Embryonic facial prominence (tissue), 1 donor: ENCODE data around the gene ARHGEF11.

ENCODE experiments used
- DNase-seq: peaks from one replicate; pipeline ENCODE4 v3.0.0-alpha.2; 2016; ENCODE audit errors: extremely low spot score

Gene ARHGEF11

DNA sequence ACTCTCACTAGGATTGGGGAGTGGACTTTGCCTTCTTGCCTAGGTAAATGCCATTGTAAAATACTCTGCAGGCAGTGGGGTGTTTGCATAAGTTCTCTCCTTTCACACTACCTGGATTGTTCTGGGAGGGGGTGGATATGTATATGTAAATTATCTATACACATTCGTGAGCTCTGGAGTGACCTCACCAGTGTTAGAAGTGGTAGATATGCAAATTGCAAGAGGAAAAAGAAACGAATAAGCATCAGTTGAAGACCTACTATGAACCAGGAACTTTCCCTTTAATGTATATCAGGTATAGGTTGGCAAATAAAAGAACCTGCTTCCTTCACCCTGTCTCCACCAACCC lies 1.5 kb upstream of the ARHGEF11 start:
- DNase-seq, result no peak

DNA sequence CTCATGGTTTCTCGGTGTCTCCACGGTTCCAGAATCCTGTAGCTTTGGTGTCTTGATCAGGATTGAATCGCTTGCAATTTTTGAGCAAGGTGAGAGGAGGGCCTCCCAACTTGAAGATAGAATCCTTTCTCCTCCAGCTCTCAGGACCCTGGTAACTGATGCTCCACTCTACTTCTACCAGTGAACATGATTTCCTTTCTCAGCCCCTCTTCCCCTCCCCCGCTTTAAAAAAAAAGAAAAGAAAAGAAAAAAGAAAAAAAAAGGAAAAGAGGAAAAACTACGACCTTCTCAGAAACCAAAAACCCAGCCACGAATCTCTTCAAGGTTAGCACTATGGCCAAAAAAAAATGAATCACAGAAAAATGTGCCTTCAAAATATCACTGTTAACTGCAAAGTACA lies 1.2 kb downstream of the ARHGEF11 start:
- no peak for DNase-seq

GRCh38 chr1:157043685-157044084 lies 1.9 kb downstream of the ARHGEF11 start:
- DNase-seq, result no peak

DNA sequence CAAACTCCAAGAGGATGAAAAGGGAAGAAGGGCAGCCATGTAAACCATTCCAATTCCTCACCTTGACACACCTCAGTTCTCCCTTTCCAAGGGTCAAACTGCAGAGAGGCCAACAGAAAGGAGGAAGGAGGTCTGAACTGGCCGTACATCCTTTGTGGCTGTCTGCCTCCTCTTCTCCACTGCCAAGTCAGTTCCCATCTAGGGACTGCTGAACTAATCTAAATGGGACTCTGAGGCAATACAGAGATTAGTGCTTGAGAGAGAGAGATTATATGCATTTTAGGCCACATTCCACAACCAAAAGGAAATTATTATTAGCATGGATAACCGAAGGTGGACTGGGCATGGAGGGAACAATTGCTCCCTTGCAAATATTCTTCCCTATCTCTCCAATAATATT lies 2.7 kb downstream of the ARHGEF11 start:
- no peak for DNase-seq

DNA sequence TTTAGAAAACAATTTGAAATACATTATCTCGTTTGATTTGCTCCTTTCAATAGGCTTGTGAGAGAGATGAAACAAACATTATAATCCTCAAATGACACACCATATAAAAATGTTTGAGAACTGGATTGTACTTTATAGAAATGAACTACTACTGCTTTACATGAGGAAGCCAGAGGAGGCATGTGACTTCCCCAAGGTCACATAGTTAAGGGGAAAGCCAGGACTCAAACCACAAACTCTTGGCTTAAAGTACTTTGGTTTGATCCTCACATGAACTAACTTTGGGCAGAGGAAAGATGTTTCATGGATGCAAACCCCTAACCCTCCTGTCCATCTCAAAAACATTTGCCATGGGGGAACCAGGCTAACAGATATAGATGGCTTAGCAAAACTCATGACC lies 4.7 kb downstream of the ARHGEF11 start:
- DNase-seq, result no peak

DNA sequence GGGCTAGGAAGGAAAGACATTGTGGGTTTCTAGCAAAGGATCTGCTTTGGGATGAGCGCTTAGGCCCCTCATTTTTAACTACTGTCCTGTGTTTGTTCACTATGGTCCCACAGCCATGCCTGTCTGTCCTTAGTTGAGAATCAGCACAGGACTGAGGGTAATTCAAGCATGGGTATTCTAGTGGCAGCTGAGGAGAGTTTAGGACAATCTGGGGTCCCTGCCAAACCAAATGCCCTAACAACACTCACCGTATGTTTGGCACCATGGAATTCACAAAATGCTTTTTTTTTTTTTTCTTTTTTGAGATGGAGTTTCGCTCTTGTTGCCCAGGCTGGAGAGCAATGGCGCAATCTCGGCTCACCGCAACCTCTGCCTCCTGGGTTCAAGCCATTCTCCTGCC lies 10.4 kb downstream of the ARHGEF11 start:
- no peak for DNase-seq

DNA sequence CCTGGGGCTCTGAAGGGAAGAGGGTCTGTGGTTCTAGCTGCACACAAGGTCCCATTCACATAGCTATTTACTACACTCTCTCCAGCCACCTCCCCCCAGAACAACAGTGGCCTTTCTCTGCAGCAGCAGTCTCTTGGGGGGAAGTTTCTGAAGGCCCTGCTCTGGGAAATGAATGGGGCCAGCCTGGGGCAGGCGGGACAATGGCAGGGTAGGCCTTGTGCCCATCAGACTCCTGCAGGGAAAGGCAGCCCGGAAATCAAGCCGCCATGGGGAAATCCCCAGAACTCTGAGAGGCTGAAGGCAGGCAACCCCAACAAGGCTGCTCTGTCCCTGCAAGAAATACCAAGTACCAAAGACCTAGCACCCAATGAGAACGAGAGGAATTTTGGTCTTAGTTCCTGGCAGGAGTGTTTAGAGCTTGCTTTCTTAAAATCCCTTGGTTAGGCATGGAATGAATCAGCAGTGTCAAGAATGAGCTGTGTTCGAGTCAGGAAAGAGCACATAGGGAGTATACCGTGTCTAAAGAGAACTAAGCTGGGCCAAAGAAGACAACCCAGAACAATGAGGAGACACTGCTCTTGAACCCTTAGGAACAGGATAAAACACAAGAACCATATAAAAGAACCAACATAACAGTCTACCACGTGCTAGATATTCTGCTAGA lies 11.3 kb downstream of the ARHGEF11 start:
- DNase-seq, result no peak

- DNase-seq, result no peak
Observed at GRCh38 chr1:157033357-157033876, 12.1 kb downstream of the ARHGEF11 start.

GRCh38 chr1:157032303-157032702 lies 13.2 kb downstream of the ARHGEF11 start:
- no peak for DNase-seq

DNA sequence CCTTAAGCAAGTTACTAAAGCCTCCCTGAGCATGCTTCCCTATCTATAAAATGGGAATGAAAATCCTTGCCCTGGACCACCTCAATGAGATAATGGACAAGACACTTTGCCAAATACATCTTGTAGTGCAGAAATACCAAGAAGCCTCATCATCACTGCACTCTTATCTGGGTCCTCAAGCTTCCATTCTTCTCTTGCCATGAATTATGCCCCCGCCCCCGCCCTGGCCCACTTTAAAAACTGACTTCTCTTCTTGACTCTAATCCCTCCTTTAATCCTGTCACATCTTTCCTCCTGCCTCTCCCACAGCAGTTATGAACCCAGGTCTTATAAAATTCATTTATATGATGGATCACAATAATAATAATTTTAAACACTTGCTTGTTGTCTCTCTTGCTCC lies 14.8 kb downstream of the ARHGEF11 start:
- DNase-seq, result no peak

GRCh38 chr1:157028674-157029073 lies 16.9 kb downstream of the ARHGEF11 start:
- no peak for DNase-seq

GRCh38 chr1:157025856-157026255 lies 19.7 kb downstream of the ARHGEF11 start:
- no peak for DNase-seq

DNA sequence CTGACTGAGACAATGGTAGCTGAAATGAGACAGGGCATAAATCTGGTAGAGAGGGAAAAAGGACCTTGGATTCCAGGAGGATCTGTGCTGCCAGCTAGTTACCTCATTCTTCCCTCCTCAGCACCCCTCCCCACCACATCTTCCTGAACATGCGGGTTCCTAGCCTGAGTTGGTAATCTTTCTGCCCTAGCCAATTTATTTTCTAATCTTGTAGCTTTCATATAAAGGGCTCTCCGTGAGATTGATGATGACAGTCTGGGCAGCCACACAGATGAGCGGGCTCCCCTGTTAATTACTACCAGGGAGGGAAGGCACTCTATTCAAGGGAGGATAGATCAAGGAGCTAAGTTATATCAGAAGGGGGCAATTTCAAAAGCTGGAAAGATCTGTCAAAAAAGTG lies 20.2 kb downstream of the ARHGEF11 start:
- DNase-seq, result no peak

- no peak for DNase-seq
Observed at GRCh38 chr1:157021688-157022087, 23.9 kb downstream of the ARHGEF11 start.

GRCh38 chr1:157019457-157019856 lies 26.1 kb downstream of the ARHGEF11 start:
- DNase-seq, result no peak

- no peak for DNase-seq
Observed at GRCh38 chr1:157011845-157012244, 33.7 kb downstream of the ARHGEF11 start.

- DNase-seq, result no peak
Observed at GRCh38 chr1:157008502-157008901, 37.0 kb downstream of the ARHGEF11 start.

GRCh38 chr1:157007306-157007705 lies 38.2 kb downstream of the ARHGEF11 start:
- no peak for DNase-seq

- no peak for DNase-seq
Observed at GRCh38 chr1:157006676-157007075, 38.9 kb downstream of the ARHGEF11 start.

DNA sequence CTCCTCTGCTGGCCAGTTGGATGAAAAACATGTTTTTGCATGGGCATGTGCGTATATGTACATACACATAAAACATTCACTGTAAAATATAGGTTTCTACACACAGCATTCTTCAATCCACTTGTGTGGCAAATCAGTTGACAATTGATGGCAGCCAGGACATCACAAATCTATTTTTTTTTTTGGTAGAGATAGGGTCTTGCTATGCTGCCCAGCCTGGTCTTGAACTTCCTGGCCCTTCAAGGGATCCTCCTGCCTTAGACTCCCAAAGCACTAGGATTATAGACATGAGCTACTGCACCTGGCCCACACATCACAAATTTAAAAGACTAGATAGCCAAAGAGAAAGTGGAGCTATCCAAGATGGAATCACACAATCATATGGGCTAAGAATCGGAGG lies 39.6 kb downstream of the ARHGEF11 start:
- DNase-seq, result no peak

- no peak for DNase-seq
Observed at GRCh38 chr1:157004806-157005205, 40.7 kb downstream of the ARHGEF11 start.

DNA sequence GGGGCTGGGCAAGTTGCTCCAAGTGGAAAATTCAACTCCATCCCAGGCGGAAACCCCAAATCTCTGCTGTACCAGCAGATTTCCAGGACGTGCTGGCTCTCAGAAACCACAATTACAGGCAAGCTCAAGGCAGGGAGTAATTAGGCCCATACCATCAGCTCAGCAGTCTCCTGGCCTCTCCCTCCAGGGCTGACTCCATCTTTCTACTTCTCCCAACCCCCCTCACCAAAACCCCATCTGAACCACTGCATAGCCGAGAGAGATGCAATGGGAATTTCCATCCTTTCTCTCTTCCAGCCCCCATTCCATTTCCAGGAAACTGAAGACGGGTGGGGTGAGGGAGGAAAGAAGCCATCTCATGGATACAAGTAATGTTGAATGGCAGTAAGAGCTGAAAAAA lies 41.2 kb downstream of the ARHGEF11 start:
- DNase-seq, result peak; percentile 70

- no peak for DNase-seq
Observed at GRCh38 chr1:157001304-157001703, 44.2 kb downstream of the ARHGEF11 start.

GRCh38 chr1:157000686-157001085 lies 44.9 kb downstream of the ARHGEF11 start:
- DNase-seq, result no peak
